GM18951 (cell line): ENCODE results near the gene CCDC13.

Source experiments
- POLR2A ChIP-seq: IDR thresholded peaks from 4 replicates; pipeline ENCODE4 v1.6.1; 2011; ENCODE audit warnings: mild to moderate bottlenecking; ENCODE audit not compliant: insufficient read length, insufficient read depth; ENCODE audit errors: extremely low read depth
- in situ Hi-C: fragments of 300-500 bp; cut with MboI; formaldehyde crosslinking; loops from one replicate; pipeline ENCODE4 v1.12.0; 2022; ENCODE audit warnings: low sequenced_read_pairs, mixed read lengths, inconsistent platforms; ENCODE audit not compliant: unreplicated experiment

The CCDC13 gene

GRCh38 chr3:42743204-42743995, 29.7 kb downstream of the CCDC13 start:
- in situ Hi-C loops: no loop called here
- TF ChIP-seq POLR2A: no peak

- TF ChIP-seq POLR2A: no peak
- in situ Hi-C loops: no loop called here
Measured at GRCh38 chr3:42742688-42743087, 30.4 kb downstream of the CCDC13 start.

- no peak for TF ChIP-seq POLR2A
- in situ Hi-C loops: no loop called here
Measured at GRCh38 chr3:42742259-42742658, 30.8 kb downstream of the CCDC13 start.

- no peak for TF ChIP-seq POLR2A
- in situ Hi-C loops: no loop called here
Measured at GRCh38 chr3:42741796-42742195, 31.3 kb downstream of the CCDC13 start.

- in situ Hi-C loops: no loop called here
- no peak for TF ChIP-seq POLR2A
Measured at GRCh38 chr3:42739401-42740158, 33.5 kb downstream of the CCDC13 start.

GRCh38 chr3:42736531-42736930, 36.5 kb downstream of the CCDC13 start:
- in situ Hi-C loops: no loop called here
- no peak for TF ChIP-seq POLR2A

GRCh38 chr3:42736081-42736480, 37.0 kb downstream of the CCDC13 start:
- no peak for TF ChIP-seq POLR2A
- in situ Hi-C loops: no loop called here

- in situ Hi-C loops: no loop called here
- TF ChIP-seq POLR2A: no peak
Measured at GRCh38 chr3:42735615-42736014, 37.4 kb downstream of the CCDC13 start.

GRCh38 chr3:42735019-42735418, 38.0 kb downstream of the CCDC13 start:
- no peak for TF ChIP-seq POLR2A
- in situ Hi-C loops: no loop called here

GRCh38 chr3:42734263-42734860, 38.7 kb downstream of the CCDC13 start:
- in situ Hi-C loops: no loop called here
- TF ChIP-seq POLR2A: no peak

- in situ Hi-C loops: no loop called here
- no peak for TF ChIP-seq POLR2A
Measured at GRCh38 chr3:42733501-42734262, 39.4 kb downstream of the CCDC13 start.

GRCh38 chr3:42732829-42733459, 40.1 kb downstream of the CCDC13 start:
- in situ Hi-C loops: no loop called here

More at GRCh38 chr3:42732829-42733459, 40.1 kb downstream of the CCDC13 start:
- no peak for TF ChIP-seq POLR2A
